ENCODE measurements around the gene FRAS1.
"Not testable (repeated sequence)": the region's sequence is repeated elsewhere in the genome, so short reads cannot be mapped to it uniquely, and the experiment has no call there.

Gene FRAS1

DNA sequence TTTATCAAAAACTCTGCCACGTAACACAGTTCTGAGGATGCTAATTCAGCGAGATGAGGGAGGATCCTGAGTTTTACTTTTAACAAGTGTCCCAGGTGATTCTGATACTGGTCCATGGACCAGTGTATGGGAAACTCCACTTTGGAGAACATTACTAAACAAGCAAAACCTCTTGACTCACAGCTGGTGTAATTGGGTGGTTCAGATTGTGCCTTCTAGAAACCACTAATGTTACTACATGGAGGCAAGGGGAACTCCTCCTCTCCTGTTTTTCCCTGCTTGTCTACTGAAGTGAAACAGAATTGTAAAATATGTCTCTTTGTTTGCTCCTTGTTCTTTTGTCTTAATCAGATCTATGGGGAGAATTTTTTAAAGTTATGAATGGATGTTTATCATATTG lies 62.6 kb downstream of the FRAS1 start:
- no peak for DNase-seq

DNA sequence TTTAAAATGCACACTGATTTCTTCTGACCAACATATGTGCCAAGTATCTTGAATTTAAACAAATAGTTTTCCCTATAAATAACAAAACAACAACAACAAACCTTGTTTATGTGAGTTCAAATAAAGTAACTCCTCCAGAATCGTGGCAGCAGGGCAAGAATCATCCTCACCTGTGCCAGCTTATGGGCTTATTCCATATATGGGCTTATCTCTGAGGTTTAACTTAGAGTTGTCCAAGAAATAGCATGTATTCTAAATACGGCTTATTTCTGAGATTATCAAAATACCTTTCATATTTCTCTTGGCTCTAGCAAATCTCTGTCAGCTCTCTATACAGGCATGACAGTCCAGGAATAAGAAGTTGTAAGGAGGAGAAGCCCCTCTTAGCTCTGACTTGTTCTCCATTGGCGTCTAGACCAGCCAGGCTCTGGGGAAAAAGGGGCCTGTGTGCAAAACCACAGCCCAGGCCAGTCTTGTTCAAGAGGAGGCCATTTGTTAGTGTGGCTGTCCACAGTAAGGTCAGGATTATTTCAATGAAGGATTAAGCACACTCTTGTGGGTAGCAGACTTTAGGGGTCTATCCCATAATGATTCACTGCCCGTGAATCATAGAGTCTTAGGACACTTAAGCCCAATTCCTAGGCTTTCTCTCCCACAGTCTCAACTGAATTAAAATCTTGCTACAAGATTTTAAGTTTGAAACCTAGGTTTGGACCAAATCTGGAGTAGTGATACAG lies 63.2 kb downstream of the FRAS1 start:
- no peak for DNase-seq

DNA sequence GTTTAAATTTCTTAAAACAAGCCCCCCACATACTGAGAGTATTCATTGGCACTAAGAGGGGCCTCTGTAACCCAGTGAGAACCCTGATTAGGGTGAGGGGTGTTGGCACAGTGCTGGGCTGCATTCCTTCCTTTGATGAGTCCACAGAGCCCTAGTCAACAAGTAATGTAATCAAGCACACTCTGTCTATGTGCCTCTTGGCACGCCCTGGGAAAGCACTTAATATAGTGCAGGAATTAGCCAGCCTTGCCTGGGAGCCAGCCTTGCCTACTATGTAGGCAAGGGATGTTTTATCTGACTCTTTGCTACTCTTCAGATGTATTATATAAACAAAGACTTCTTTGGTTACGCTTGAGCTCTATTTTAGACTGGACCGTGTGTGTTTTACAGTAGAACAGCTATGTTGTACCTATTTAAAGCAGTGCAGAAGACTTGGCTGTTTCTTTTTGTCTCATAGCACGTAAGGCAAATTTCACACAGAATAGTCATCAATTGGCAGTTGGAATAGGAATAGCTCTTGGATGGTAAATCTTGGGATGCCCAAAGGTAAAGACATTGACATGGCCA lies 64.3 kb downstream of the FRAS1 start:
- no peak for DNase-seq

DNA sequence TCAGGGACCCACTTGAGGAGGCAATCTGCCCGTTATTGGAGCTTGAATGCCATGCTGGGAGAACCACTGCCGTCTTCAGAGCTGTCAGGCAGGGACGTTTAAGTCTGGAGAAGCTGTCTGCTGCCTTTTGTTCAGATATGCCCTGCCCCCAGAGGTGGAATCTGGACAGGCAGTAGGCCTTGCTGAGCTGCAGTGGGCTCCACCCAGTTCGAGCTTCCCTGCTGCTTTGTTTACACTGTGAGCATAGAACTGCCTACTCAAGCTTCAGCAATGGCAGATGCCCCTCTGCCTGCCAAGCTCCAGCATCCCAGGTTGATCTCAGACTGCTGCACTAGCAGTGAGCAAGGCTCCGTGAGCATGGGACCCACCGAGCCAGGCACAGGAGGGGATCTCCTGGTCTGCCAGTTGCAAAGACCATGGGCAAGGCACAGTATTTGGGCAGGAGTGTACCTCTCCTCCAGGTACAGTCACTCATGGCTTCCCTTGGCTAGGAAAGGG lies 68.8 kb downstream of the FRAS1 start:
- DNase-seq, result not testable (repeated sequence)

DNA sequence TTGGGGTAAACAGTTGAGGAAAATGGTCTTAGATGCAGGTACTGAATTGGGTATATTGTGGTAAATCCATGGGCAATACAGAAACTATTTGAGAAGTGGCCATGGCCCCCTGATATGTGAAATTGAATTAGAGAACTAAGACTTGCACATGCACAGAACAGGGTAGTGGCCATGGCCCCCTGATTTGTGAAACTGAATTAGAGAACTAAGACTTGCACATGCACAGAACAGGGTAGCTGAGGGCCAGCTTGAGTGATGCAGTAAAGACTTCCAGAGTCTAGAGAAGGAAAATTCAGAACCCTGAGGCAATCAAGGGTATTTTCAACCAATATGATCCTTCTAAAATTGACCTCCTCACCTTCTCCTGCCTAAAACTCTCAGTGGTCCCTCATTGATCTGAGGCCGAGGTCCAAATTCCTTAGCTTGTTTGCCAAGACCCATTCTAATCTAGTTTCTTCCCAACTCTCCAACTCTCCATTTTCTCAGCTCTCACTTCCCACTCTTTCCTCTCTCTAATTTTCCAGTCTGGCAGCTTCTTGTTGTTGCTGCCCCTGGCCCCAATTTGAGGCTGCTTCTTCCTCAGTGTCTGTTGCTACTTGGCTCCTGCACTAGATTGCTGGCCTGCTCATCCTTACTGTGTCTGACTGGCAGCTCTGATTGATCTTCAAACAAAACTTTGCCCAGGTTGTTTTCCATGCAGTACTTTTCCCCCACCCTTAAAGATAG lies 72.4 kb downstream of the FRAS1 start:
- no peak for DNase-seq

DNA sequence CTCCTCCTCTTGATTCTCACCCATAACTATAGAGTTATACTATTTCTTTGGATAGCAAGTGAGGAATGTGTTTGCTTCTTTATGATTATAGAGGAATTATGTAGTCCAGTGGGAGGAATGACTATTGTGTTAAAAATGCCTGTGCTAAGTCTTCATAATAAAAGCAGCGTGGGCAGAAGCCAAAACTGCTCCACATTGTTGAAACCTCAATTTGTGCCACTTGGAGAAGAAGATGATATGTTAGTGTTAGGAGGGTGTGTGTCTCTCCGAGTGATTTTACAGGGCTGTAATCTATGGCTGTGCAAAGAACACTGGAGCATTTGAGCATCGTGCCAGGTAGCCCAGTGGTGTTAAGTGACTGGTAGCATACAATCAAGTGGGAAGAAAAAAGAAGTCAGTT lies 74.3 kb downstream of the FRAS1 start:
- no peak for DNase-seq

DNA sequence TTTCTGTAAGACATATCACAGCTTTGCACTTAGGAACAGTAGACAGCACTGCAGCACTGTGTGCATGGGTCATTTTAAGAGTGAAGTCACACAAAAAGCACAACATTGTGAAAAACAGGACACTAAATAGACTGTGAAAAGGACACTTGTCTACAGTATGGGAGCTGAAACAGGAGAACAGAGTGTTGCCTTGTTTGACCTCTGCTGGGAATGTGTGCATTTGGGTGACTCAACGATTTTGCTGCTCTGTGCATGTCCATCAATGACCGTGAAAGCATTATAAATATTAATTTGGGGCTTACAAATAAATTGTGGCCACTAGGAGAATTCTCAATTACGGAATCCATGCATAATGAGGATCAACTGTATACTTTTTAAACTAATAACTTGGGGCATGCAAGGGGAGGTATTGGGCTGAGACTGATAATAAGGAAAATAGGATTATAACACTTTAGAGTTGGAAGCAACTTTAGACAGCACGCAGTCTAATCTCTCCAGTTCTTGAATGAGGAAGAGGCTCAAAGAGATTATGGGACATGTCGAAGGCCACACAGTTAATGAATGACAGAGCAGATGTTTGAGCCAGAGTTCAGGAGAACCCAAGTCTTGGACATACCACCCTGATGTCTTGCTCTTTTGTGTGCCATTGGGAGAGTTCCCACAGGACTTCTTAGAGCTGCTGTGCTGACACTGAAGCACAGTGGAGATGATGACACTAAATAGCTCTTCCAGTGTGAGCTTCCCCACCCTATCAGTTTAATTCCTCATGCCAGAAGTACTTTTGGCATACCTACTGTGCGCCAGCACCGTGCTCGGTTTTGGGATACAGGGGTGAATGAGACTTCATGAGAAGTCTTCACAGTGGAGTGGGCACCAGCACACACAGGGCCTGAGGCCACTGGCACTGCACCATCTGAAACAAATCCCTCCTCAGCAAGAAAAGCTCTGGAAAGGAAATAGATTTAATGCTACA lies 79.3 kb downstream of the FRAS1 start:
- DNase-seq, result no peak

DNA sequence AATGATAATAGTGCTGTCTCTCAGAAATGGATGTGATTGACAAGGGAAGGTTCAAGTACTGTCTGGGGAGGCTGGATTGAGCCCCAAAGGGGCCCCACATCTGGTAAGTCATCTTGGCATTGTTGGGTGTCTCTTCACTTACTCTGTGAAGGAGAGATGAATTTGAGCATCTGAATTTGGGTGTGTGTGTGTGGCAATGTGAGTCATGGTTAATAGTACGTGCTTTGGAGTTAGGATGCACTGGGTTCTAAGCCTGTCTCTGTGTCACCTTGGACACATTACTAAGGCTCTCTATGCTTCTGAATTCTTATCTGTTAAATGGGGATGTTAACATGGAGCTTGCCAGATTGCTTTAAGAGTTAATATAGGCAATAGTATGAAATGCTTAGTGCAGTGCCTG lies 80.4 kb downstream of the FRAS1 start:
- DNase-seq, result no peak

DNA sequence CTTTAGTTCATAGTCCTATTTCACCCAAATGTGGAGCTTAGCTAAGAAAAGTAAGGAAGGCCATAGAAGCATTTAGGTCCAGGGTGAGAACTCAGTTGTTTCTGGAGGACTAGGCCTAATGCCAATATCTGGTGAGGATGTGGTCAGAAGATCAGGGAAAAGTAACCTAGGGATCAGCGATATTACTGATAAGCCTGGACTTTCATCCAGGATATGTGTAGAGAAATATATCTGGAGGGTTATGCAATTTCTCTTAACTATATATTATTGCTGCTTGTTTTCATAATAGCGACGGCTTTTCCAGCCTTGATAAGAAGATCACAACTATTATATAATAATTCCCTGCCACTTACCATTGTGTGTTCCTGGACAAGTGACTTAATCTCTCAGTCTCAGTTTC lies 81.1 kb downstream of the FRAS1 start:
- DNase-seq, result no peak

DNA sequence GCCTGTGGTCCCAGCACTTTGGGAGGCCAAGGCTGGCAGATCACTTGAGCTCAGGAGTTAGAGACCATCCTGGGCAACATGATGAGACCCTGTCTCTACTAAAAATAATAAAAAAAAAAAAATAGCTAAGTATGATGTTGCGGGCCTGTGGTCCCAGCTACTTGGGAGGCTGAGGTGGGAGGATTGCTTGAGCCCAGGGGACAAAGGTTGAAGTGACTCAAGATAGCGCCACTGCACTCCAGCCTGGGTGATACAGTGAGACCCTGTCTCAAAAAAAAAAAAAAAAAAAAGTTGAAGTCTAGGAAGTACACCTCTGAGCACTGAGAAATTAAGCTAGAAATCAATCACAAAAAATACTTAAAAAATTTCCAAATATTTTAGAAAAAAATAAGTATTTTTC lies 86.5 kb downstream of the FRAS1 start:
- DNase-seq, result no peak

DNA sequence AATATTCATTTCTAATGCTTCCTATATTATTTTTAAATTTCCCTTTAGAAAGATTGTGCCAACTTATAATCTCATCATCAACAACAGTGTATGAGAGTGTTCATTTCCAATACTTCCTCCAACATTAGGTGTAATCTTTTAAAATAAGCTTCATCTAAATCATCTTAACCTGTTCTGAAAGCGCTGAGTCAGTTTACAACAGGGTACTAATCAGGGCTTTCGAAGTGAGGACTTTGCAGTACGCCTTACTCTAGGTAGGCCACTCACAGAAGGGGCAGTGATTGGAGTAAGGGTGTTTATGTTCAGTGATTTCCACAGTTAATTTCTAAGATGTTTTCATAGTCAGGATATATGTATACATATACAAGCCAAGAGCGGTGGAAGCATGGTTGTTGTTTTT lies 87.9 kb downstream of the FRAS1 start:
- DNase-seq, result no peak

DNA sequence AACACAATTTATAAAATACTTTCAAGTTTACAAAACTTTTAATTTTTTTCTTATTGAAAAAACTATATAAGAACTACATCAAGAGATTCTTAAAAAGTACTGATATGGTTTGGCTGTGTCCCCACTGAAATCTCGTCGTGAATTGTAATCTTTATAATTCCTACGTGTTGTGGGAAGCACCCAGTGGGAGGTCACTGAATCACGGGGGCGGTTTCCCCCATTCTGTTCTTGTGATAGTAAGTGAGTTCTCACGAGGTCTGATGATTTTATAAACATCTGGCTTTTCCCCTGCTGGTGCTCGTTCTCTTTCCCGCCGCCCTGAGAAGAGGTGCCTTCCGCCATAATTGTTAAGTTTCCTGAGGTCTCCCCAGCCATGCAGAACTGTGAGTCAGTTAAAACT lies 88.5 kb downstream of the FRAS1 start:
- DNase-seq, result no peak

DNA sequence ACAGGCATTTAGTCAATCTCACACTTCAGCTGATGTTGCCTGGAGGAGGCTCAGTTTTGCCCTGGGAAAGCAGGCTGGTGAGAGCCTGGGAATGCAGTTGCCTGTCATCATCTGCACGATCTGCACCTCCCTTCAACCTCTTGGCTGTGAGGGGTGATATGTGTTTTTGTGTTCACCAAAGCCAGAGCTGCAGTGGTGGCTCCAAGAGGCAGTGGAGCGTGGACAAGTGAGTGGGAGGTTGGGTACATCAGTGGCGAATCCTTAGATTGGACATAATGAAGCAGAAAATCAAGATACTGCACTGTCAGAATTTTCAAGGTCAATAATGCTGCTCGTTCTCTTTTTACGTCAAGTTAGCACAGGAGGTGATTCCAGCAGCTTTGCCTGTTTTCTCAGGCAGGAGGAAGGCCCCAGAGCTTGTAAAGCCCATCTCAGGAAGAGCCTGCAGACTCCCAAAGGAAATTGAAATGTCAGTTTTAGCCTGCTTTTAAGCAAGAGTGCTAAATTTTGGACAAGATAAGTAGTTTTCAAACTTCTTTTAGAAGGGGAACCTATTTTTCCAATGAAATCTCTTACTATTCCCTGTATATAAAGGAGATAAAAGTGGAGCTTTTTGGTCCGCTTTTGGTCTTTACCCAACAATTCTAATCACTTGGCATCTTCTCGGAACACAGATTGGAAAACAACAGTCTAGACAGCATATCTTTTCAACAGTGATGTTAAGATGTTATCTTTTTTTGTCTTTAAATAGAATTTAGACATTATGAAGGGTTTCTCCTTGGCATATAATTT lies 92.8 kb downstream of the FRAS1 start:
- no peak for DNase-seq

DNA sequence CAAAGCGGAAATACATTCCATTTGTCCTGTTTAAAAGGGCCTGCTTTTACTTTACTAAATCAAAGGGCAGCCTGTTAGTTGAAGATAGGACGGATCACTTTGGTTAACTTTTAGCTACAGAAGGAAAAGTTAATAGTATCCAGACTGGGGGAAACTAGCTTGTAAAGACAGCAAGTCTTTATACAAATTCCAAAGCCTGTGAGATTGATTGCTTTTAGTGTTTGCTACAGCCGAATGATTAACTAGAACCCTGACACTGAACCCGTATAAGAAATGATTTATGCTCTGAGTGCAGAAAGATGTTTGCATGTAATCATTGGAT lies 93.4 kb downstream of the FRAS1 start:
- no peak for DNase-seq

DNA sequence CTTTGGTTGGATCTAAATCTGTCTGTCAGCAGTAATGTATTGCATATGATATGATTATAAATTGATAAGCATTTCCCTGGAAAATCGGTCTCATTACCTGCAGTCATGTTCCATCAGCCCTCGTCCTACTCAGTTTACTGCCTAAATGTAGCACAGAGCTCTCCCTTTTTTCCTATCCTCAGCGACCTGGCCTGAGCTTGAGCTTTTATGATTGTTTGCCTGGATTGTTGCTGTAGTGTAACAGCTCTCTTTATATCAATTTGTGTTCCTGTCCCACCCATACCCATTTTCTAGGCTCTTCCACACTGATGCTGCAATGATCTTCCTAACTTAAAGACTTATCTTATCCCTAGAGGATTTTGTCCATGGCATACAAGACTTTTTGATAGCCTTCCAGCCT lies 95.7 kb downstream of the FRAS1 start:
- no peak for DNase-seq

DNA sequence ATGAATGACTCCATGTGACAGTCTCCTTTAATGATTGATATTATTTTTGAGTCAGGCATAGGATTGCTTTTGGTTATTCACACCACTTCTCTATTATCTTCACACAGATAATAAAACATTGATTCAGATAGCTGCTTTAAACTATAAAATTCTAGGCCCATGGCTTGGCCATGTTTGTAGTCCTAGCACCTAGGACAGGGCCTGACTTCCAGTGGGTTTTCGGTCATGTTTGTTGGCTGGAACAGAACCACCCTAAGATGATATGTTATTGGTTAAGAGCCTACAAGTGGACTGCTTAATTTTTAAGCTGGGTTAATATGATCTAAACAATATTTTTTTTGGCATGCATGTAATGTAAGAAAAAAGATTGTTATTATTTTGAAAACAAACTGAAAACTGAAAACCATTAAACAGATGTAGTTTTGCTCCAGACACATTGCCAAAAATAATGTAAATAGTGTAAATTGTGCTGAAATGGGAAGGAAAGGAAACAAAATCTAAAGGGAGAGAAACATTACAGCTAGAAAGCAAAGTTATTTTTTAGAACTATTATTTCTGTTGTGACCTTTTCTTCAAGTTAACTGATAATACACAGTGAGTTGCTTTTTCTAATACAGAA lies 98.0 kb downstream of the FRAS1 start:
- DNase-seq, result no peak

DNA sequence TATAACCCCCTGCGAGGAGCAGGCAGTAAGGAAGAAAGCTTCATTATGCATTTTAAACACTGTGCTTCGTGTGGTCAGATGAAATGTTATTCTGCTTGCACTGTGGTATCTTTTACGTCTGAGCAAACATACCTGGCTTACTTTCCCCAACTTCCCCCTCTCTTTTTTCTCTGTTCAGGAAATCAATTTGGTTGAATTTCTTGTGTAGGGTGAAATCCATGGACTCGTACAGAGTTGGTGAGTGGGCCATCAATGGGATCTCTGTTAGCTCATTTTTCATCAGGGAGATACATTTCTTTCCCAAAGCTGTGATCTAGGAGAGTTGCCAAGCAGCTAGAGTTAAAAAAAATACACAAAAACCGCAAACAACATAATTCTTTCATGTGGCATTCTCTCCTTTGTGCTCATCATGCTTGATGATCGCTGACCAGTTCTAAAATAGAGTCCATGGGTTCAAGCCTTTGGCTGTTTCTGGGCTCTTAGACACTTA lies 98.5 kb downstream of the FRAS1 start:
- no peak for DNase-seq

DNA sequence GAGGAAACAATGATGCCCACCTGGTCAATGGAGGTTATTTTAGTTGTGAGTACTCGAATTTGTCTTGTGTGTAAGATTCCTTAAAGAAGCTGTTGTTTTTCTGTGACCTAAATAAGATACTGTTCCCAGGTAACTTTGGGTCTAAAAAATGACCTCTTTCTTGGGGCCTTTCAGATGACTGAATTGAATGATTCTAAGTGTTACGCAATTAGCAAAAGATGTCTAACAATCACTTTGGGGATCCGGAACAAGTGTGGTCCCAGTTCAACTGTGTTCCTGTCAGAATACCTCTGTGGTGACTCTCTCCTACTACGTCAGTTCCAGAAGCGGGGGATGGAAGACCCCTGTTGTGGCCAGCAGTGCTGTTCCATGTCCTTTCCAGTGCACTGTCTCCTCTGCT lies 99.4 kb downstream of the FRAS1 start:
- DNase-seq, result no peak

DNA sequence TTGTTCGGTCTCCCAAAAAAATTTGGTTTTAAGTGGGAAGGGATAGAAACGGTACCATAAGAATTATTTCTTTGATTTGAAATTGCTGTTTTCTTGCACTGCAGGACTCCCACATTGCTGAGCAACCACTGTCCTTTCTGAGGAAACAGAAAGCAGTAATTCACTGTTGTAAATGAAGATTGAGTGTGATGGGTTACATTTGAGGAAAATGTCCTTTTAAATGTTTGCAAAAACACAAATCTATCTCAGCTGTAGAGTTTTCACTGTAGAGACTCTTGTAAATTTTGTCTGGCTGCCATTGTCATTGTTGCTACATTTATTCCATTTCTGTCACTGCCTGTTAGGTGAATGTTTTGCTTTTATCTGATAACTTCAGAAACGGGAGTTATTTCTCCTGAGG lies 105.2 kb downstream of the FRAS1 start:
- DNase-seq, result no peak

DNA sequence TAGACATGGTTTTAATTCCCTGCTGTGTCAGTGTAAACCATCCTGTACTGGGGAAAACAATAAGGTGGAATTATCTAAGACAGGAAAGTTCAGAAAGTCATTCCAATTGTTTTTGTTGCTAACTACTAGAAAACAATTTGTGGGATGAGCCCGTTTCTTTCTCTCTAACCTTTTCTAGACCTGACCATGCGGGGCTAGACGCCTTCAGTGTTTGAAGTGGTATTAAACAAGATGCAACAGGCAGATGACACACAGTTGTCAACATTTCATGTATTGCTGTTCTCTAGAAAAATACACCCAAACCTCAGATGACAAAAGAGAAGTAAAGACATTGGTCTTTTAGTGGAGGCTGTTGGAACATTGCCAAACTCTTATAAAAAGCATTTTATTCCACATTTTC lies 105.7 kb downstream of the FRAS1 start:
- DNase-seq, result no peak

DNA sequence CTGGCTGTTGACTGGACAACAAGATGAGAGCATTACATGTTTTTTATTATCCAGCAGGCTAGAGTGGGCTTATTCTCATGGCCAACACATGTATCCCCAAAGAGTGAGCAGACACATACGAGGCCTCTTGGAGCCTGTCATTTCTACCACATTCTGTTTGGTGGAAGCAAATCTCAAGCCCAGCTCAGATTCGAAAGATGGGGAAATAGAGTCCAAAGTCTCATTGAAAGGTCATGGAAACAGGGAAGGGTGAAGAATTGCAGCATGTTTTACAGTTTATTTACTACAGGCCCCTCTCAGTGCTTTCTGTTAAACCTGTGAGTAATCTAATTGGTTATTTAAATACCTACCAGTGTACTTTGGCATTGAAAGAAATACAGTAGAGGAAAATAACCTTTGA lies 108.6 kb downstream of the FRAS1 start:
- no peak for DNase-seq

DNA sequence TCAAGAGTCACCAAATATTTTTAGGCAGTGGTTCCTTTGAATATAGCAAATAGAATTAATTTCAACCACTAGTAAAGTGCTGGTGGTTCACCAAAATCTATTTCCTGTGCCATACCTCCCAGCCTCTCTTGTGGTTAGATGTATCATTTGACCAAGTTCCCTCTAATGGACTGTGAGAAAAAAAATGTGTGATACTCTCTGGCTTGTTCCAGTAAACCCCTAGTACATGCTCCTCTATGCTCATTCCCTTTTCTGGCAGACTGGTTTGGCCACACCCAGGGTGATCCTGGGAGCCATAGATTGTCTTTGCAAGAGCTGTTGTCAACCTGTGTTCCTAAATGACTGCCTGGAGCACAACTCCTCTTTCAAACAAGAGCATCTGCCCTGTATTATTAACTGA lies 109.5 kb downstream of the FRAS1 start:
- DNase-seq, result no peak
